OCI-LY1 (cell line): ENCODE measurements around the gene OR56A1.

Source experiments
- CTCF ChIP-seq: fragments of 200-600 bp; sonication (generic), shearing (Covaris generic); IDR thresholded peaks from 2 replicates; pipeline ENCODE4 v1.5.1; 2017; ENCODE audit warnings: mild to moderate bottlenecking, antibody characterized with exemption, low read length, moderate library complexity, mixed read lengths
- EZH2 ChIP-seq: fragments of 200-600 bp; sonication (generic), shearing (Covaris generic); IDR thresholded peaks from 2 replicates; pipeline ENCODE4 v1.8.0; 2017; ENCODE audit warnings: borderline replicate concordance, mixed run types, mild to moderate bottlenecking, antibody characterized with exemption, low read length, moderate library complexity, mixed read lengths

- TF ChIP-seq CTCF: no peak
- no peak for TF ChIP-seq EZH2
Observed at GRCh38 chr11:6030708-6031405, at the start of gene OR56A1.
